ENCODE measurements around the gene RNU6-9. TPM values are rescaled to one million over a fixed set of nuclear protein-coding genes. Genes with fewer than 3 reads are reported as not detected.
A peak's percentile ranks its signal among the peaks of the same experiment; 100 is the strongest.

Gene RNU6-9
- total RNA-seq, 1 experiment from 2014 or later: not detected

DNA sequence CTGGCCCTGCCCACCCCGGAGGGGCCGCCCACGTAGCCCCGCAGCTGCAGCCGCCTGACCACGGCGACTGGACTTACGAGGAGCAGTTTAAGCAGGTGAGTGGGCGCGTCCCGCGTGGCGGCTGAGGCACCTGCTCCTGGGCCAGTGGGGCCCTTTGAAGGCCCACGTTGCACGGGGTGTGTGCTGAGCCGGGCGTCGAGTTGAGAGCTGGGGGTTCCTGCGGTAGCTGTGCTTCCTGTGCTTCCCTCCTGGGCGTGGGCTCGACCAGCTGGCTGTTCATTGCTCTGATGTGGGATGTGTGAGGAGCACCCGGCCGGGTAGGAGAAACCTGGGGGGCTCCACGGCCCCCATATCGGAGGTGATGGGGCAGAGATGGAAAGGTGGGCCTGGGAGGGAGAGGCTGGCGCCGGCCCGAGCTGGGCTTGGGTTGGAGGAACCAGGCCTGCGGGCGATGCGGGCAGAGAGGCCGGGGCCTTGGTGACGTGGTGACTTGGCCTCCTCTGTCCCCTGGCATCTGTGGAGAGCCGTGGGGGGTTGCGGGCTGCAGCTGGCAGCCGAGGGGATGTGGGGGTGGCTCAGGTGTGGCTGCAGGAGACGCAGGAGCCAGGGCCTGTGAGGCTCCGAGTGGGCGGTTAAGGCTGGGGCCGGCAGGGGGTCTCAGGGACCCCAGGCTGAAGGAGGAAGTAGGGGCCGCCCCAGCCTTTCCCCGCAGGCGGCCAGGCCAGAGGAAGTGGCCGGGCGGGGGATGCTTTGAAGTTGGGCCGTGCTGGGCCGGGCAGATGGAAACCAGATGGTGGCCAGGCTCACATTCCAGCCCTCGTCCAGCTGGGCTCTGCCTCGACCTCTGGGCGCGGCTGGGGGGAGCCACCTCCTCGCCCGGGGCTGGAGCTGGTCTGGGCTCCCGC, 39.6 kb downstream of the RNU6-9 start:
- H3K4me3 Mint-ChIP-seq: no peak overlapping the region
- ChIA-PET POLR2A (interaction anchor here (1.0 kb wide), 1 partner anchor 62 kb away, joined by 3 read pairs; no protein-coding TSS in a partner anchor), CTCF (interaction anchor here (0.9 to 3.4 kb wide), 3 partner anchors 27 to 52 kb away, joined by 6 to 13 read pairs (median 6); no protein-coding TSS in a partner anchor)
- peaks cover 16% of the 10 kb centered on the region for H3K4me1 Mint-ChIP-seq
- ATAC-seq (peak; percentile 18; the same call in 1 of the 2 replicates), DNase-seq (ENCODE audit: low spot score) (no peak)
- no peaks in the 10 kb centered on the region for H3K27me3 Mint-ChIP-seq (ENCODE audit: low read depth)
- TF ChIP-seq, protein P1, sequence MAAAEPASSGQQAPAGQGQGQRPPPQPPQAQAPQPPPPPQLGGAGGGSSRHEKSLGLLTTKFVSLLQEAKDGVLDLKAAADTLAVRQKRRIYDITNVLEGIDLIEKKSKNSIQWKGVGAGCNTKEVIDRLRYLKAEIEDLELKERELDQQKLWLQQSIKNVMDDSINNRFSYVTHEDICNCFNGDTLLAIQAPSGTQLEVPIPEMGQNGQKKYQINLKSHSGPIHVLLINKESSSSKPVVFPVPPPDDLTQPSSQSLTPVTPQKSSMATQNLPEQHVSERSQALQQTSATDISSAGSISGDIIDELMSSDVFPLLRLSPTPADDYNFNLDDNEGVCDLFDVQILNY (CRISPR knock-in tag; IDR thresholded peaks at IDR 0.05): no peak
- TF ChIP-seq GABPB1 (CRISPR knock-in tag; IDR thresholded peaks at IDR 0.05) (no peak), ZNF263 (CRISPR knock-in tag; IDR thresholded peaks at IDR 0.05; ENCODE audit: low read depth) (no peak), SMAD3 (CRISPR knock-in tag; IDR thresholded peaks at IDR 0.05; ENCODE audit: borderline replicate concordance) (no peak), ETV6 (CRISPR knock-in tag; IDR thresholded peaks at IDR 0.05) (peak; percentile 64; the same call in 1 of the 2 replicates), ZNF423 (CRISPR knock-in tag; IDR thresholded peaks at IDR 0.05) (no peak), ZNF121 (CRISPR knock-in tag; IDR thresholded peaks at IDR 0.05) (peak; percentile 28; the same call in 1 of the 2 replicates)
- TF ChIP-seq, protein P2, sequence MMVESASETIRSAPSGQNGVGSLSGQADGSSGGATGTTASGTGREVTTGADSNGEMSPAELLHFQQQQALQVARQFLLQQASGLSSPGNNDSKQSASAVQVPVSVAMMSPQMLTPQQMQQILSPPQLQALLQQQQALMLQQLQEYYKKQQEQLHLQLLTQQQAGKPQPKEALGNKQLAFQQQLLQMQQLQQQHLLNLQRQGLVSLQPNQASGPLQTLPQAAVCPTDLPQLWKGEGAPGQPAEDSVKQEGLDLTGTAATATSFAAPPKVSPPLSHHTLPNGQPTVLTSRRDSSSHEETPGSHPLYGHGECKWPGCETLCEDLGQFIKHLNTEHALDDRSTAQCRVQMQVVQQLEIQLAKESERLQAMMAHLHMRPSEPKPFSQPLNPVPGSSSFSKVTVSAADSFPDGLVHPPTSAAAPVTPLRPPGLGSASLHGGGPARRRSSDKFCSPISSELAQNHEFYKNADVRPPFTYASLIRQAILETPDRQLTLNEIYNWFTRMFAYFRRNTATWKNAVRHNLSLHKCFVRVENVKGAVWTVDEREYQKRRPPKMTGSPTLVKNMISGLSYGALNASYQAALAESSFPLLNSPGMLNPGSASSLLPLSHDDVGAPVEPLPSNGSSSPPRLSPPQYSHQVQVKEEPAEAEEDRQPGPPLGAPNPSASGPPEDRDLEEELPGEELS (CRISPR knock-in tag; IDR thresholded peaks at IDR 0.05): 0 out of 2 replicates have a peak, but pooled peaks have one; percentile 16
- no peaks in the 10 kb centered on the region for H3K9me3 Mint-ChIP-seq
- H3K27ac Mint-ChIP-seq: peak overlapping the region; percentile 63; the same call in 1 of the 2 replicates
- H3K36me3 Mint-ChIP-seq: peaks cover 15% of the 10 kb centered on the region

DNA sequence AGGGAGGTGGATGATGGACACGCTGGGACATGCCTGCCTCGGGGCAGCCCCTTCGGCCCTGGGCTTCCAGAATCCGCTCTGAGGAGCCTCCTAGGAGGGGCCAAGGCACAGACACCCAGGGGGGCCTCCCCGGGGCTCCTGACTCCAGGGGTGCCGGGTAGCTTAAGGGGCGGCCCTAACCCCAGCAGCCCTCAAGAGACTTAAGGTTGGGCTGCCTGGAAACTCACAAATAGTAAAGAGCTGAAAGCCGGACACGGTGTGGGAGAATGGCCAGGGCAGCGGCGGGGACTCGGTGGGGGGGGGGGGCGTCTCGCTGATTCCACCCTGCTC, 40.2 kb downstream of the RNU6-9 start:
- H3K27me3 Mint-ChIP-seq (ENCODE audit: low read depth): no peaks in the 10 kb centered on the region
- peaks cover 18% of the 10 kb centered on the region for H3K36me3 Mint-ChIP-seq
- ChIA-PET CTCF (interaction anchor here (0.9 to 3.4 kb wide), 3 partner anchors 26 to 52 kb away, joined by 6 to 13 read pairs (median 6); no protein-coding TSS in a partner anchor), POLR2A (interaction anchor here (1.0 kb wide), 1 partner anchor 62 kb away, joined by 3 read pairs; no protein-coding TSS in a partner anchor)
- TF ChIP-seq, protein P3, sequence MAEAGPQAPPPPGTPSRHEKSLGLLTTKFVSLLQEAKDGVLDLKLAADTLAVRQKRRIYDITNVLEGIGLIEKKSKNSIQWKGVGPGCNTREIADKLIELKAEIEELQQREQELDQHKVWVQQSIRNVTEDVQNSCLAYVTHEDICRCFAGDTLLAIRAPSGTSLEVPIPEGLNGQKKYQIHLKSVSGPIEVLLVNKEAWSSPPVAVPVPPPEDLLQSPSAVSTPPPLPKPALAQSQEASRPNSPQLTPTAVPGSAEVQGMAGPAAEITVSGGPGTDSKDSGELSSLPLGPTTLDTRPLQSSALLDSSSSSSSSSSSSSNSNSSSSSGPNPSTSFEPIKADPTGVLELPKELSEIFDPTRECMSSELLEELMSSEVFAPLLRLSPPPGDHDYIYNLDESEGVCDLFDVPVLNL (CRISPR knock-in tag; IDR thresholded peaks at IDR 0.05; ENCODE audit: borderline replicate concordance, low read depth): no peak
- TF ChIP-seq NR3C1 (CRISPR knock-in tag; conservative IDR thresholded peaks at IDR 0.05; ENCODE audit: low read depth): no peak
- TF ChIP-seq CREB1 (CRISPR knock-in tag; IDR thresholded peaks at IDR 0.05): no peak
- TF ChIP-seq GABPB1 (CRISPR knock-in tag; IDR thresholded peaks at IDR 0.05): no peak
- peak; percentile 84 for TF ChIP-seq ZNF423 (CRISPR knock-in tag; IDR thresholded peaks at IDR 0.05)
- DNase-seq (ENCODE audit: low spot score) (no peak), ATAC-seq (no peak)
- no peaks in the 10 kb centered on the region for H3K9me3 Mint-ChIP-seq
- H3K4me3 Mint-ChIP-seq: no peak overlapping the region
- no peak overlapping the region for H3K27ac Mint-ChIP-seq
- peaks cover 14% of the 10 kb centered on the region for H3K4me1 Mint-ChIP-seq

DNA sequence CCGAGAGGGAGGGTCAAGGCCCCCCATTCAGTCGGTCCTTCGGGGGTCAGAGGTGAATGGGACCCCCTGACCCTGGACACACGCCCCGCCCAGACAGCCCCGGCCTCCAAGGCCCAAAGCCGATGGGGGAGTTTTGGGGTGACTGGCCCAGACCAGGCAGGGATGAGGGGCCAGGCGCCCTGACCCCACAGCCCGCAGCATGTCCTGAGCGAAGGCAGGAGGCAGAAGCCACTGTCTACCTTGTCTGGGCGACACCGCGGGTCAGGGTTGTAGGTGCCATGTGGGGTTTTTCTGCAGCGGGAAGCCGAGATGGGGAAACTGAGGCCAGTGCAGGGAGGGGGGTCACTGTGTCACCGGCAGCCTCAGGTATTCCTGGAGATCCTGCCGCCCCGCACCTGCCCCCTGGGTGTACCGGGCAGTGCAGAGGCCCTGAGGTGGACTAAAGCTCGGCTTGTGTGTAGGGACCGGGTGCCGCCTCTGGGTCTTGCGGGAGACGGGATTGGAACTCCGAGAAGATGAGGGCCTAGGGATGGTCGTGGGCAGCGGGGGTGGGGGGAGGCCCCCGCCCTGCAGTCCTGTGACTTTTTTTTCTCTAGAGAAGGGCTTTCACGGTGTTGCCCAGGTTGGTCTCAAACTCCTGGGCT, 41.0 kb downstream of the RNU6-9 start:
- no peak overlapping the region for H3K4me3 Mint-ChIP-seq
- H3K36me3 Mint-ChIP-seq: peaks cover 20% of the 10 kb centered on the region
- no peak overlapping the region; the same call in 1 of the 2 replicates for H3K27ac Mint-ChIP-seq
- no peaks in the 10 kb centered on the region for H3K9me3 Mint-ChIP-seq
- POLR2A ChIA-PET: no interaction called here
- H3K4me1 Mint-ChIP-seq: peaks cover 11% of the 10 kb centered on the region
- ATAC-seq (no peak), DNase-seq (ENCODE audit: low spot score) (no peak)
- CTCF ChIA-PET: interaction anchor here (3.4 kb wide), 1 partner anchor 26 kb away, joined by 13 read pairs; no protein-coding TSS in a partner anchor
- H3K27me3 Mint-ChIP-seq (ENCODE audit: low read depth): no peaks in the 10 kb centered on the region
- TF ChIP-seq, protein P4, sequence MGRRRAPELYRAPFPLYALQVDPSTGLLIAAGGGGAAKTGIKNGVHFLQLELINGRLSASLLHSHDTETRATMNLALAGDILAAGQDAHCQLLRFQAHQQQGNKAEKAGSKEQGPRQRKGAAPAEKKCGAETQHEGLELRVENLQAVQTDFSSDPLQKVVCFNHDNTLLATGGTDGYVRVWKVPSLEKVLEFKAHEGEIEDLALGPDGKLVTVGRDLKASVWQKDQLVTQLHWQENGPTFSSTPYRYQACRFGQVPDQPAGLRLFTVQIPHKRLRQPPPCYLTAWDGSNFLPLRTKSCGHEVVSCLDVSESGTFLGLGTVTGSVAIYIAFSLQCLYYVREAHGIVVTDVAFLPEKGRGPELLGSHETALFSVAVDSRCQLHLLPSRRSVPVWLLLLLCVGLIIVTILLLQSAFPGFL (CRISPR knock-in tag; IDR thresholded peaks at IDR 0.05; ENCODE audit: borderline replicate concordance): no peak
- TF ChIP-seq, protein P5, sequence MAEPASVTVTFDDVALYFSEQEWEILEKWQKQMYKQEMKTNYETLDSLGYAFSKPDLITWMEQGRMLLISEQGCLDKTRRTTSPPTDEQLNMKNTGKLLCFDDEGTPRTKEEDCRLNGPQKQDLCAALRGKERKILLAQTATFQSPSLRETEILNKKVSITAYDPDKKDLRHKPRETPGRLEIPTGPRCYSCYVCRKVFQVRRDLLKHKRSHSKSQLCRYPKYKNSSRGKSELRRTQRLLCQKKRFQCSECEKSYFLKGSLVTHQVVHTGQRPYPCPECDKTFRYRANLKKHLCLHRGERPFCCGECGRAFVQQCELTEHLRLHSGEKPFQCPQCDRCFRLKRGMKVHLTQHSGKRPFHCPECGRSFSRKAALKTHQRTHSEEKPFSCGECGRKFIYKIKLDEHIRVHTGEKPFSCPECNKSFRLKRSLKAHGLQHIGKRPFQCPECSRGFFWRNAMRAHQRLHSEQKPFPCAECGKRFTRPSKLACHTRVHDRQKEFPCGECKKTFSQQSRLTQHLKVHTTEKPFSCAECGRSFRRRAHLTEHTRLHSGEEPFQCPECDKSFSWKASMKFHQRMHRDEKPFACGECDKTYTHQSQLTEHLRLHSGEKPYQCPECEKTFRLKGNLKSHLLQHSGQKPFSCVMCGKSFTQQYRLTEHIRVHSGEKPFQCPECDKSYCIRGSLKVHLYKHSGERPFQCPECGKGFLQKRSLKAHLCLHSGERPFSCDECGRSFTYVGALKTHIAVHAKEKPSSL (CRISPR knock-in tag; conservative IDR thresholded peaks at IDR 0.05): no peak
- TF ChIP-seq, protein P1 (CRISPR knock-in tag; IDR thresholded peaks at IDR 0.05): no peak
- no peak for TF ChIP-seq TCF7 (CRISPR knock-in tag; IDR thresholded peaks at IDR 0.05; ENCODE audit: low read depth)
- TF ChIP-seq NFATC4 (CRISPR knock-in tag; IDR thresholded peaks at IDR 0.05): no peak

All from WTC11 (cell line).